Astrocyte (in vitro differentiated cells and primary cell): ENCODE results near the gene AP4E1. TPM values are rescaled to one million over a fixed set of nuclear protein-coding genes. Genes with fewer than 3 reads are reported as not detected.

ENCODE experiments used
- DNase-seq: peaks from one replicate; pipeline ENCODE4 v3.0.0-alpha.2; 2010; ENCODE audit warnings: low read depth
- FAIRE-seq: peaks from 2 replicates; lab custom pipeline; 2011; peaks lifted over from hg19 to GRCh38; lab: Jason Lieb, UNC
- H2AFZ ChIP-seq: 2 replicates; pipeline ENCODE4 v1.6.0; 2012; ENCODE audit warnings: low read depth, low read length, inconsistent platforms
- H3K27ac ChIP-seq: 2 replicates; pipeline ENCODE4 v1.5.1; 2011; ENCODE audit warnings: low read depth, low read length, inconsistent platforms
- H3K27me3 ChIP-seq: 2 replicates; pipeline ENCODE4 v1.6.0; 2011; ENCODE audit warnings: low read length, inconsistent platforms; ENCODE audit not compliant: insufficient read depth
- H3K36me3 ChIP-seq: 2 replicates; pipeline ENCODE4 v1.5.1; 2011; ENCODE audit warnings: low read length, inconsistent platforms; ENCODE audit not compliant: insufficient read depth
- H3K4me1 ChIP-seq: 2 replicates; pipeline ENCODE4 v1.5.1; 2011; ENCODE audit warnings: low read length, inconsistent platforms; ENCODE audit not compliant: insufficient read depth
- H3K4me2 ChIP-seq: 2 replicates; pipeline ENCODE4 v1.6.0; 2012; ENCODE audit warnings: low read length, inconsistent platforms
- H3K4me3 ChIP-seq: 2 replicates; pipeline ENCODE4 v1.5.1; 2011; ENCODE audit warnings: low read depth, mild to moderate bottlenecking, low read length, inconsistent platforms; ENCODE audit not compliant: insufficient read depth
- H3K79me2 ChIP-seq: 2 replicates; pipeline ENCODE4 v1.6.0; 2012; ENCODE audit warnings: mild to moderate bottlenecking, low read length, inconsistent platforms; ENCODE audit not compliant: insufficient read depth
- H3K9ac ChIP-seq: 2 replicates; pipeline ENCODE4 v1.6.0; 2012; ENCODE audit warnings: mild to moderate bottlenecking, low read length, inconsistent platforms
- H3K9me3 ChIP-seq: 2 replicates; pipeline ENCODE4 v1.5.1; 2012; ENCODE audit warnings: low read depth, mild to moderate bottlenecking, low read length, inconsistent platforms; ENCODE audit not compliant: insufficient read depth
- H4K20me1 ChIP-seq: 2 replicates; pipeline ENCODE4 v1.6.0; 2012; ENCODE audit warnings: low read length, inconsistent platforms; ENCODE audit not compliant: insufficient read depth
- H3K27ac Mint-ChIP-seq: one replicate; pipeline ENCODE4 v1.8.0; 2021; ENCODE audit warnings: mild to moderate bottlenecking, mixed read lengths; ENCODE audit not compliant: unreplicated experiment
- H3K27me3 Mint-ChIP-seq: one replicate; pipeline ENCODE4 v1.8.0; 2021; ENCODE audit warnings: low read depth, mixed read lengths; ENCODE audit not compliant: unreplicated experiment
- H3K36me3 Mint-ChIP-seq: one replicate; pipeline ENCODE4 v1.8.0; 2021; ENCODE audit warnings: low read depth, mixed read lengths; ENCODE audit not compliant: unreplicated experiment
- H3K4me1 Mint-ChIP-seq: one replicate; pipeline ENCODE4 v1.8.0; 2021; ENCODE audit warnings: low read depth, mixed read lengths; ENCODE audit not compliant: unreplicated experiment
- H3K4me3 Mint-ChIP-seq: one replicate; pipeline ENCODE4 v1.8.0; 2021; ENCODE audit warnings: mild to moderate bottlenecking, moderate library complexity, mixed read lengths; ENCODE audit not compliant: unreplicated experiment
- H3K9me3 Mint-ChIP-seq: one replicate; pipeline ENCODE4 v1.8.0; 2021; ENCODE audit warnings: mild to moderate bottlenecking, mixed read lengths; ENCODE audit not compliant: unreplicated experiment
- EZH2 ChIP-seq: IDR thresholded peaks from 2 replicates; pipeline ENCODE4 v1.6.1; 2012; ENCODE audit warnings: mild to moderate bottlenecking, low read length, inconsistent platforms; ENCODE audit not compliant: insufficient read depth
- total RNA-seq: library from RNA; stranded (reverse); gene quantifications from 2 replicates; pipeline ENCODE4 v1.2.1, GENCODE V29; 2021
- TF ChIP-seq, protein P1 (sequence below): IDR thresholded peaks from 2 replicates; pipeline ENCODE4 v1.5.1; 2011; ENCODE audit warnings: low read depth, mild to moderate bottlenecking, inconsistent platforms, low read length, moderate library complexity; ENCODE audit not compliant: insufficient read depth

AP4E1 gene
- total RNA-seq, 1 donor from 2014 or later = 16.4 TPM

DNA sequence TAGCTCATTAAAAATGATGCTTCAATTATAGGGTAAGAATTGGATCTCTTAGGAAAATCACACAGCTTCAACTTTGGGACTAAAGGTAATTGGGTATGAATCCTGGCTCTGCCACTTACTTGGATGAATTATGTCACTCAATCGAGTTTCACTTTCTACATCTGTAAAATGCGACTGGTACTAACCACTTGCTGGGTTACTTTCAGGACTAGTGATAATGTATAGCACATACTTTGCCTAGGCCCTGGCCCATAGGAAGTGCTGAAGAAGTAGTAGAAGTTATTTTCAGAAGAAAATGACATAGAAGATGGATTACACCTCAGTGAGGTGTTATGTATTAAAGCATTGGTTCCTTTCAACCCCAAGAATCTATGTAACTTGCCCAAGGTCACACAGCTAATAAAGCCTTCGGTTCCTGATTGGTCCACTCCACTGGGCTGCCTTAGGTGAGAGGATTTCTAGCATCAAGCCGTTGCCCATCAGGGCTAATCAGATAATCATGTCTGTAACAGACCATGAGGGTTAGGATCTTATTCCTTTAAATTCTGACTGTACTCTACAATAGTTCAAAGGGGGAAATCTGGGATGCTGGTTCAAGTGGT is 29.4 kb upstream of the AP4E1 start:
- Histone ChIP-seq H4K20me1 (no peaks in the 10 kb centered on the region), H3K4me1 (peaks cover 5% of the 10 kb centered on the region), H3K9ac (no peak overlapping the region), H3K27me3 (no peaks in the 10 kb centered on the region), H3K36me3 (no peaks in the 10 kb centered on the region), H2AFZ (no peak overlapping the region), H3K4me3 (no peak overlapping the region), H3K4me2 (no peak overlapping the region), H3K9me3 (no peaks in the 10 kb centered on the region), H3K27ac (no peak overlapping the region), H3K79me2 (no peaks in the 10 kb centered on the region)
- no peak for DNase-seq
- FAIRE-seq = no peak
- Mint-ChIP-seq H3K9me3 (no peaks in the 10 kb centered on the region), H3K27ac (peak overlapping the region; percentile 88), H3K27me3 (no peaks in the 10 kb centered on the region), H3K4me3 (peak overlapping the region; percentile 16), H3K4me1 (peaks cover 35% of the 10 kb centered on the region), H3K36me3 (no peaks in the 10 kb centered on the region)
- TF ChIP-seq EZH2 = no peak
- TF ChIP-seq, protein P1, sequence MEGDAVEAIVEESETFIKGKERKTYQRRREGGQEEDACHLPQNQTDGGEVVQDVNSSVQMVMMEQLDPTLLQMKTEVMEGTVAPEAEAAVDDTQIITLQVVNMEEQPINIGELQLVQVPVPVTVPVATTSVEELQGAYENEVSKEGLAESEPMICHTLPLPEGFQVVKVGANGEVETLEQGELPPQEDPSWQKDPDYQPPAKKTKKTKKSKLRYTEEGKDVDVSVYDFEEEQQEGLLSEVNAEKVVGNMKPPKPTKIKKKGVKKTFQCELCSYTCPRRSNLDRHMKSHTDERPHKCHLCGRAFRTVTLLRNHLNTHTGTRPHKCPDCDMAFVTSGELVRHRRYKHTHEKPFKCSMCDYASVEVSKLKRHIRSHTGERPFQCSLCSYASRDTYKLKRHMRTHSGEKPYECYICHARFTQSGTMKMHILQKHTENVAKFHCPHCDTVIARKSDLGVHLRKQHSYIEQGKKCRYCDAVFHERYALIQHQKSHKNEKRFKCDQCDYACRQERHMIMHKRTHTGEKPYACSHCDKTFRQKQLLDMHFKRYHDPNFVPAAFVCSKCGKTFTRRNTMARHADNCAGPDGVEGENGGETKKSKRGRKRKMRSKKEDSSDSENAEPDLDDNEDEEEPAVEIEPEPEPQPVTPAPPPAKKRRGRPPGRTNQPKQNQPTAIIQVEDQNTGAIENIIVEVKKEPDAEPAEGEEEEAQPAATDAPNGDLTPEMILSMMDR = no peak

DNA sequence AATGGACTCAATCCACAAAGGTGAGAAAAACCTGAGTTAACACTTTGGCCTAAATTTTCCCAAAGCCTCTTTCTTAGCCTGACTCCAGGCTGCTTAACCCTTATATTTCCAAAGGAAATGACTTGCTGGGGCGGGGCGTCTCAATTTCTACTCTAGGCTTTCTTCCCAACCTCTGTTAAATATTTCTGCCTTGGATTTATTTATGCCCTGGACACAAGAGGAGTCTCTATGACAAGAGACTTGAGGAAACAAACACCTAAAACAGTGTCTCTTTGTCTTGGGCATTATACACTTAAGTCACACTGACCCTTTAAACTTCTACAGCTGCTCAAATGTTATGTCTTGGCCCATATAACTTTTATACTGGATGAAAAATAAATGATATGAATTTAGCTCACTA is 28.3 kb upstream of the AP4E1 start:
- H3K9me3 ChIP-seq = no peaks in the 10 kb centered on the region
- H2AFZ ChIP-seq = no peak overlapping the region
- Mint-ChIP-seq H3K4me1 (peaks cover 46% of the 10 kb centered on the region), H3K36me3 (no peaks in the 10 kb centered on the region), H3K4me3 (no peak overlapping the region), H3K9me3 (no peaks in the 10 kb centered on the region), H3K27ac (peak overlapping the region; percentile 99), H3K27me3 (no peaks in the 10 kb centered on the region)
- FAIRE-seq (no peak), DNase-seq (peak; percentile 10)
- no peaks in the 10 kb centered on the region for H3K27me3 ChIP-seq
- TF ChIP-seq, protein P1 = no peak
- TF ChIP-seq EZH2 = no peak
- H3K79me2 ChIP-seq = no peaks in the 10 kb centered on the region
- H3K4me1 ChIP-seq = peaks cover 14% of the 10 kb centered on the region
- H4K20me1 ChIP-seq = no peaks in the 10 kb centered on the region
- no peak overlapping the region for H3K9ac ChIP-seq
- H3K27ac ChIP-seq = no peak overlapping the region
- no peaks in the 10 kb centered on the region for H3K36me3 ChIP-seq
- no peak overlapping the region for H3K4me2 ChIP-seq
- H3K4me3 ChIP-seq = no peak overlapping the region

DNA sequence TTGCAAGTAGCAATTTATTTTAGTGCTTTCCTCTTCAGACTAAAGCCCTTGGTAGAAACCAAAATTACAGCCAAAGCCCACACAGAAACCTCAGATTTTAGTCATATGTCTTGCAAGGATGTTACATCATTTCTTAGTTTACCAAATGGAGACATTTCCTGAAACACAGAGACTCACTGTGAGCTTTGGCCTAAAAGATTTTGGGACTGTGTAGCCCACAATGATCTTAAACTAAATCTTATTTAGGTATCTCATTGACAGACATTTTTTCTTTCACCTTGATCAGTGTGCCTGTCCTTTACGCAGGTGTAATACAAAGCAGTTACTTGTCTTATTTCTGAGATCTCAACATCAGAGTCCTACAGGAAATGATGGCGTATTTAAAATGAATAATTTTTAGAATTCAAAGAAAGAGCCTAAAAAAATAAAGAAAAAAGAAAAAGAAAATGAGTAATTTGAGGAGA is 27.8 kb upstream of the AP4E1 start:
- H3K36me3 Mint-ChIP-seq = no peaks in the 10 kb centered on the region

More for the DNA sequence above, 27.8 kb upstream of the AP4E1 start:
- Mint-ChIP-seq H3K4me3 (no peak overlapping the region), H3K9me3 (no peaks in the 10 kb centered on the region), H3K27me3 (no peaks in the 10 kb centered on the region), H3K4me1 (peaks cover 49% of the 10 kb centered on the region), H3K27ac (peak overlapping the region; percentile 99)
- no peak overlapping the region for H3K4me3 ChIP-seq
- H3K27me3 ChIP-seq = no peaks in the 10 kb centered on the region
- DNase-seq (peak; percentile 54), FAIRE-seq (no peak)
- H2AFZ ChIP-seq = no peak overlapping the region
- no peak overlapping the region for H3K27ac ChIP-seq
- TF ChIP-seq, protein P1 = no peak
- no peak for TF ChIP-seq EZH2
- H3K4me1 ChIP-seq = peaks cover 14% of the 10 kb centered on the region
- no peaks in the 10 kb centered on the region for H3K9me3 ChIP-seq
- no peaks in the 10 kb centered on the region for H3K79me2 ChIP-seq
- H3K9ac ChIP-seq = no peak overlapping the region
- H3K4me2 ChIP-seq = no peak overlapping the region
- H4K20me1 ChIP-seq = no peaks in the 10 kb centered on the region
- H3K36me3 ChIP-seq = no peaks in the 10 kb centered on the region
